Fibroblast of lung (primary cell): Measurements from ENCODE around the gene BCKDHB.

Experiments
- EZH2 ChIP-seq: IDR thresholded peaks from 2 replicates; pipeline ENCODE4 v1.5.1; 2012; ENCODE audit warnings: low read length, control low read depth, mild to moderate bottlenecking; ENCODE audit errors: missing control alignments
- TF ChIP-seq, protein P1 (sequence below), 2 donors: IDR thresholded peaks in 1 of 2; conservative IDR thresholded peaks in 1 of 2; 1 replicate in 1 of 2; 2 replicates in 1 of 2; pipeline ENCODE4 v1.5.1; 2011 to 2012; ENCODE audit warnings: low read length in 2 of 2, control low read depth in 1 of 2, inconsistent platforms in 1 of 2, low read depth in 1 of 2, mild to moderate bottlenecking in 1 of 2

DNA sequence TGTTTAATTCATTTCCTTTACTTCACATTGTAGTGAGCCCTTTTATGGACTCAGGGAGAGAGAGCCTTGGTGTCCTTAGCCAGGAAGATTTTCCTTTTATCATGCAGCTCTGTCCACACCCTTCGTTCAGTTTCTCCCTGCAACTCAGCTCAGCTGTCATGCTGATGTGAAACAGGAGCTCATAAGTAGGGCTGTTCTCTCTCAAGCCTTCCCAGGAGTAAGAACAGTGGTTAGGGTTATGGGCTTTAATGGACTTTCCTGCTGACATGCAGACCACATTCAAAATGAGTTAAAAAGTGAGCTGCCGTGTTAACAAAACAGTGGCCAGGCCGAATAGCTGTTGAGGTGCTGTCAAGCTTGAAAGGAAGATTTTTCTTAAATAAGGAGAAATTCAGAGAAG, 104.1 kb downstream of the BCKDHB start:
- TF ChIP-seq, protein P1, sequence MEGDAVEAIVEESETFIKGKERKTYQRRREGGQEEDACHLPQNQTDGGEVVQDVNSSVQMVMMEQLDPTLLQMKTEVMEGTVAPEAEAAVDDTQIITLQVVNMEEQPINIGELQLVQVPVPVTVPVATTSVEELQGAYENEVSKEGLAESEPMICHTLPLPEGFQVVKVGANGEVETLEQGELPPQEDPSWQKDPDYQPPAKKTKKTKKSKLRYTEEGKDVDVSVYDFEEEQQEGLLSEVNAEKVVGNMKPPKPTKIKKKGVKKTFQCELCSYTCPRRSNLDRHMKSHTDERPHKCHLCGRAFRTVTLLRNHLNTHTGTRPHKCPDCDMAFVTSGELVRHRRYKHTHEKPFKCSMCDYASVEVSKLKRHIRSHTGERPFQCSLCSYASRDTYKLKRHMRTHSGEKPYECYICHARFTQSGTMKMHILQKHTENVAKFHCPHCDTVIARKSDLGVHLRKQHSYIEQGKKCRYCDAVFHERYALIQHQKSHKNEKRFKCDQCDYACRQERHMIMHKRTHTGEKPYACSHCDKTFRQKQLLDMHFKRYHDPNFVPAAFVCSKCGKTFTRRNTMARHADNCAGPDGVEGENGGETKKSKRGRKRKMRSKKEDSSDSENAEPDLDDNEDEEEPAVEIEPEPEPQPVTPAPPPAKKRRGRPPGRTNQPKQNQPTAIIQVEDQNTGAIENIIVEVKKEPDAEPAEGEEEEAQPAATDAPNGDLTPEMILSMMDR (conservative IDR thresholded peaks at IDR 0.05 in 1 of 2, IDR thresholded peaks at IDR 0.05 in 1 of 2; ENCODE audit: low read depth in 1 of 2, low read length in 2 of 2) = no peak
- no peak for TF ChIP-seq EZH2
